ENCODE measurements around the gene TRIML1.

DNA sequence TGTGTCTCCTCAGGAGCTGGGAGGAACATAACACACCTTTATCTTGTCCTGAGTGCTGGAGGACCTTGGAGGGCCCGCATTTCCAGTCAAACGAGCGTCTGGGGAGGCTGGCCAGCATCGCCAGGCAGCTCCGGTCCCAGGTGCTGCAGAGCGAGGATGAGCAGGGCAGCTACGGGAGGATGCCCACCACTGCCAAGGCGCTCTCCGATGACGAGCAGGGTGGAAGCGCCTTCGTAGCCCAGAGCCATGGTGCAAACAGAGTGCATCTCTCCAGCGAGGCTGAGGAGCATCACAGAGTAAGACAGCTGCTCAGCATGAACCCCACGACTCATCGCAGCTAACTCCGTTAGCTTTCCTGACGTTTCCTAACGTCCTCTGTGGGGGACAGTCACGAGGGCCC, 430 bp downstream of the TRIML1 start:
- TF ChIP-seq CHD1 (IDR thresholded peaks at IDR 0.05; ENCODE audit: low read depth, low read length) (no peak), MAX (IDR thresholded peaks at IDR 0.05) (no peak), CTCF (IDR thresholded peaks at IDR 0.05; ENCODE audit: control extremely low read depth in 1 of 3, insufficient read depth in 1 of 3, low read depth in 1 of 3, low read length in 3 of 3) (no peak)

All from H1 (cell line).